Psoas muscle (tissue), 8 donors: Measurements from ENCODE around the gene ZNF616. TPM values are rescaled to one million over a fixed set of nuclear protein-coding genes. Genes with fewer than 3 reads are reported as not detected.

Source experiments
- ATAC-seq, 4 donors: fragments of 200-7000 bp; cut with Tn5 transposase; one replicate each; pipeline ENCODE4 v1.9.1; 2020; ENCODE audit warnings: moderate library complexity in 3 of 4, mild to moderate bottlenecking in 2 of 4
- DNase-seq, 2 donors: peaks; one replicate each; pipeline ENCODE4 v3.0.0-alpha.2; 2020
- H3K27ac ChIP-seq: fragments of 200-600 bp; one replicate; pipeline ENCODE4 v1.8.0; 2022
- H3K27me3 ChIP-seq, 3 donors: fragments of 200-600 bp in 1 of 3; one replicate each; pipeline versions ENCODE4 v1.6.1 to v1.8.0; 2013 to 2022; ENCODE audit warnings: low read length in 2 of 3, mild to moderate bottlenecking in 2 of 3, moderate library complexity in 1 of 3; ENCODE audit not compliant: insufficient read depth in 3 of 3
- H3K36me3 ChIP-seq, 2 donors: fragments of 200-600 bp in 1 of 2; one replicate each; pipeline versions ENCODE4 v1.6.1 to v1.8.0; 2013 to 2022; ENCODE audit warnings: low read depth in 1 of 2, mild to moderate bottlenecking in 1 of 2, moderate library complexity in 1 of 2; ENCODE audit not compliant: insufficient read depth in 1 of 2
- H3K4me1 ChIP-seq: fragments of 200-600 bp; one replicate; pipeline ENCODE4 v1.8.0; 2022
- H3K4me3 ChIP-seq: fragments of 200-600 bp; one replicate; pipeline ENCODE4 v1.8.0; 2022; ENCODE audit warnings: mild to moderate bottlenecking
- H3K9me3 ChIP-seq: fragments of 200-600 bp; one replicate; pipeline ENCODE4 v1.8.0; 2022
- CTCF ChIP-seq: fragments of 200-600 bp; IDR thresholded peaks from one replicate; pipeline ENCODE4 v1.8.0; 2022; ENCODE audit warnings: antibody characterized with exemption
- WGBS, 3 donors: extraction: QIAGEN DNeasy Blood & Tissue Kit; methylation state at CpG; one replicate each; pipeline versions ENCODE4 v1.1.6 to v1.1.7; 2013; 5-methylcytosine and 5-hydroxymethylcytosine counted together
- intact Hi-C, 2 donors: fragments of 100-400 bp; cut with DNase I; formaldehyde crosslinking; loops; one replicate each; pipeline versions ENCODE4 v1.11.0 to v1.14.2; 2022
- polyA plus RNA-seq, 3 donors: library from polyadenylated mRNA; stranded (reverse); fragments of 200-250 nt; gene quantifications; one replicate each; pipeline ENCODE4 v1.2.3, GENCODE V29; 2013
- total RNA-seq, 4 donors: library from RNA; stranded (reverse); fragmentation: NEBNext Ultra II Directional in 2 of 4; extraction: Animal tissue kit (Norgen Biotek cat#: 25700) in 2 of 4; gene quantifications; one replicate each; pipeline versions ENCODE4 v1.2.1 to v1.2.4, GENCODE V29; 2021 to 2023
- donor health status: healthy with polysubstance abuse.
- donor health status: DM: no; HTN: no; CAD: no; lungs with moderate emphysema.
- donor health status: Bipolar disorder and iron deficiency.
- donor health status: healthy.
- donor health status: DM: yes; HTN: yes; CAD: no.
- donor health status: DM: no; HTN: no; CAD: no.
- donor health status: DM: no; HTN: no; CAD: no.
- donor health status: DM: yes; HTN: yes; CAD: no.

ZNF616 gene
- total and polyA plus RNA-seq, 7 donors = 1.5 to 6.2 (median 3.6) TPM

GRCh38 chr19:52140032-52140710, 433 bp upstream of the ZNF616 start:
- H3K4me1 ChIP-seq = peaks cover 17% of the 10 kb centered on the region
- peaks cover 4% of the 10 kb centered on the region for H3K9me3 ChIP-seq
- TF ChIP-seq CTCF = no peak
- WGBS, 3 donors = 4 to 9% (median 8%) methylated on average over 22 of the region's 22 CpGs
- intact Hi-C loops = loop anchor here (2.0 to 5.0 kb wide), 2 partner anchors 31 to 47 kb away; partner anchors contain the start of gene ZNF836 (in 2 of the 2)
- no peak for DNase-seq
- peak overlapping the region; percentile 93 for H3K27ac ChIP-seq
- H3K27me3 ChIP-seq = no peaks in the 10 kb centered on the region
- H3K36me3 ChIP-seq = no peaks in the 10 kb centered on the region
- H3K4me3 ChIP-seq = peak overlapping the region; percentile 98
- ATAC-seq = peak in 3 of 4 donors; percentile 100

DNA sequence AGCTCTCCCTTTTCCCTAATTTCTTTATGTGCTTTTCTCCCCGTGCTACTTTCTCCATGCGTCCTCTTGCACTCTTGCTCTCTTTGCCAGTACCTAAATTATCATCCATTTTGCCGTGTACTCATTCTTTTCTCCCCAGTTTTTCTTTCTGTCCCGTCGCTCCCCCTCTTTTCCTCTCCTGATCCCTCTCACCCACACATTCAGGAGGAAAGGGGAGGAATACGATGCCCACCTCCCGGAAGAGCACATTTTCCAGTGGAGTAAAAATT, 821 bp downstream of the ZNF616 start:
- Histone ChIP-seq H3K27me3 (no peaks in the 10 kb centered on the region), H3K4me1 (peaks cover 17% of the 10 kb centered on the region), H3K27ac (peak overlapping the region; percentile 93), H3K4me3 (peak overlapping the region; percentile 98), H3K36me3 (no peaks in the 10 kb centered on the region), H3K9me3 (peaks cover 4% of the 10 kb centered on the region)
- WGBS, 3 donors = 0% methylated on average over 7 of the region's 7 CpGs
- intact Hi-C loops = loop anchor here (1.0 kb wide), 1 partner anchor 98 kb away; no protein-coding TSS in a partner anchor
- ATAC-seq (no peak), DNase-seq (no peak)
- no peak for TF ChIP-seq CTCF

DNA sequence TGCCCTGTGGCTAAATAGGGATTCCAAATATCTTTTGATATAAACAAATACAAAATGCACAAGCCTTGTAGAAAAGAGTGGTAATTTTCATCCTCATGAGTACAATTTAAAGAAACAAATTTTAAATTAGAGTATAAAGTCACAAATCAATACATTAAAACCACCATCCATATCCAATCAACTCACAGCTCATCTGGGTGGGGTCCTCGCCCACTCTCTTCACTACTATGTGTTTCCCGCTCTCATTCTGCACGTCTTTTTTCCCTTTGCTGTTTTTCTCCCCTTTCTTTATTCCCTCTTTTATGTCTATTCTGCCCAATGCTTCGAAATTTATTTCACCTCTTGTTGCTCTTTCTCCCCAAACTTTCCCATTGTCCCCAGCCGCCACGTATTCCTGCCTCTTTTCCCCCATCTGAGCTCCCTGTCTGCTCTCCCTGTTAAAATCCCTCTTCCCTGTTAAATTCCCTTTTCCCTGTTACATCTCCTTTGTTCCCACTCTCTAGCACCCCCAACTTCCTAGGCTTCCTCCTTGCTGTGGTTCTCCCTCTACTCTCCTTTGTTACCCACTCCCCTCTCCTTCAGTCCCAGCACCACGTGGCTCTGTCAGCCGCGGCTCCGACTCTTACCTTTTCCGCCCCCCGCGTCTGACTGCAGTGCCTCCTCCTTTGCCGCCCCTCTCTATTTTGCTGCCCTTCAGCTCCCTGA, 1.3 kb downstream of the ZNF616 start:
- DNase-seq = no peak
- peak overlapping the region; percentile 93 for H3K27ac ChIP-seq
- peak overlapping the region; percentile 98 for H3K4me3 ChIP-seq
- intact Hi-C loops = no loop called here
- no peak for TF ChIP-seq CTCF
- 9 to 10% (median 9%) methylated on average over 14 of the region's 14 CpGs for WGBS, 3 donors
- no peak for ATAC-seq
- no peaks in the 10 kb centered on the region for H3K27me3 ChIP-seq
- no peaks in the 10 kb centered on the region for H3K9me3 ChIP-seq
- H3K4me1 ChIP-seq = peaks cover 17% of the 10 kb centered on the region
- H3K36me3 ChIP-seq = no peaks in the 10 kb centered on the region

DNA sequence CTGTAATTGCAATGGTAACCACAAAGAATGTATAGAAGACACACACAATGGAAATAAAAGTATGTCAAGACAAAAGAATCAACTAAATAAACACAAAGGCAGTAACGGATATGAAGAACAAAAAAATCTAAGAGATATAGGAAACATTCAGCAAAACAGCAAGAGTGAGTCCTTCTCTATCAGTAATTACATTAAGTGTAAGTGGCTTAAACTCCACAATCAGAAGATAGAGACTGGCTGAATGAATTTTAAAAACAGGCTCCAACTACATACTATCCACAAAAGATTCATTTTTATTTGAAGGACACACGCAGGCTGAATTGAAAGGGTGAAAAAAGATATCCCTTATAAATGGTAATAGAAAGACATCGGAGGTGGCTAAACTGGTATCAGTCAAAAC, 19.5 kb downstream of the ZNF616 start:
- Histone ChIP-seq H3K9me3 (peaks cover 86% of the 10 kb centered on the region), H3K4me3 (no peak overlapping the region), H3K27me3 (no peaks in the 10 kb centered on the region), H3K36me3 (peaks cover 34 to 87% of the 10 kb centered on the region in 2 donors), H3K4me1 (no peaks in the 10 kb centered on the region), H3K27ac (no peak overlapping the region)
- ATAC-seq (no peak), DNase-seq (no peak)
- no peak for TF ChIP-seq CTCF
- intact Hi-C loops = no loop called here
- 97 to 98% (median 97%) methylated on average over 3 of the region's 3 CpGs for WGBS, 3 donors
